RWPE1 (cell line): ENCODE results near the gene NTM.

Experiments used
- CTCF ChIA-PET: fragments of 350-600 bp; sonication (Branson Sonifier 250); formaldehyde crosslinking; extraction: SDS; loops from one replicate; lab custom pipeline; 2021; lab: Yijun Ruan, JAX
- POLR2A ChIA-PET: fragments of 400-600 bp; formaldehyde crosslinking; extraction: SDS; loops from one replicate; lab custom pipeline; 2020; ENCODE audit warnings: antibody characterized with exemption; ENCODE audit not compliant: low non-redundant PET; lab: Yijun Ruan, JAX
- DNase-seq: peaks from one replicate; pipeline ENCODE4 v3.0.0; 2012; ENCODE audit warnings: low spot score
- H3K27ac ChIP-seq: fragments of 450-650 bp; 2 replicates; pipeline ENCODE4 v1.5.1; 2017
- CTCF ChIP-seq: fragments of 450-650 bp; conservative IDR thresholded peaks from 2 replicates; pipeline ENCODE4 v1.5.1; 2017; ENCODE audit warnings: low read depth, mild to moderate bottlenecking

The NTM gene

GRCh38 chr11:131829725-131830124, 459.3 kb downstream of the NTM start:
- POLR2A ChIA-PET, result no interaction called here
- no peak for TF ChIP-seq CTCF
- CTCF ChIA-PET, result no interaction called here
- no peak overlapping the region for H3K27ac ChIP-seq
- DNase-seq, result no peak

- CTCF ChIA-PET, result interaction anchor here (0.6 kb wide), 1 partner anchor 260 kb away, joined by 3 read pairs; no protein-coding TSS in a partner anchor
- POLR2A ChIA-PET, result no interaction called here
- no peak for TF ChIP-seq CTCF
- DNase-seq, result no peak
- no peak overlapping the region for H3K27ac ChIP-seq
Measured at GRCh38 chr11:131832079-131832478, 461.7 kb downstream of the NTM start.

- H3K27ac ChIP-seq, result no peak overlapping the region
- no peak for DNase-seq
- ChIA-PET POLR2A (no interaction called here), CTCF (no interaction called here)
- no peak for TF ChIP-seq CTCF
Measured at GRCh38 chr11:131833366-131833765, 463.0 kb downstream of the NTM start.

DNA sequence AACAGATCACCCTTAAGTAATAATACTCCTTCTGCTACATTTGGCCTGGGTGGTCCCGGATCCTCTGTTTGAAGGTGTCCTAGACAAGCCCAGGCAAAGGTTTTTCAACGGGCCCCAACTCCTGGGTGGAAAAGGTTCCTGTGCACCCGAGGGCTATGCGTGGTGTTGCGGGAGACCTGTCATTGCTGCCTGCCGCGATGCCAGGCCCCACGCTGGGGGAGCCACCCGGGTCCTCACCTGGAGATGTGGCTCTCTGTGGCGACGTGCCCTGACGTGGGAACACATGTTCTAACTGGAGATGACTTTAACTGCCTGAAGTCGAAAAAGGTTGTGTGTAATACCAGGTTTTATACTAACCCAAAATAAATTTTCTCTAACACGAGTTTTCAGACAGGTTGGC, 467.1 kb downstream of the NTM start:
- no peak for TF ChIP-seq CTCF
- ChIA-PET POLR2A (no interaction called here), CTCF (no interaction called here)
- DNase-seq, result no peak
- H3K27ac ChIP-seq, result no peak overlapping the region

DNA sequence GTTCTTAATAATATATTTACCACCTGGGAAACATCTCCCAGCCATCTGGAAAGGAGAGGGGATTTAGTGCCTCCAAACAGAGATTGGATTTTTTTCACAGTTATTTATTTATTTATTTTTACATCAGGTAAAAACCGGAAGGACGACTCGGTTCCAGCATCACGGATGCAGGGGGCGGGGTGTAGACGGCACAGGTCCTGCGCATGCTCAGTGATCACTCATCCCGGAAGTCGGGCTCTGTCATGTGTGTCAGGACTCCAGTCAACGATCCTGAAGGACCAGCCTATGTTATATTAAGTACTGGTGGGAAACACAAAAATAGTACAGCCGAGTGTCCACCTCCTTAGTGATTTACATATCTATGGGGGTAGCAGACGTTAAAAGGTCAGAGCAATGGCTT, 467.6 kb downstream of the NTM start:
- DNase-seq, result no peak
- ChIA-PET CTCF (no interaction called here), POLR2A (no interaction called here)
- TF ChIP-seq CTCF, result no peak
- no peak overlapping the region for H3K27ac ChIP-seq

- no peak overlapping the region for H3K27ac ChIP-seq
- POLR2A ChIA-PET, result no interaction called here
- DNase-seq, result no peak
- CTCF ChIA-PET, result no interaction called here
- no peak for TF ChIP-seq CTCF
Measured at GRCh38 chr11:131839326-131839725, 468.9 kb downstream of the NTM start.

DNA sequence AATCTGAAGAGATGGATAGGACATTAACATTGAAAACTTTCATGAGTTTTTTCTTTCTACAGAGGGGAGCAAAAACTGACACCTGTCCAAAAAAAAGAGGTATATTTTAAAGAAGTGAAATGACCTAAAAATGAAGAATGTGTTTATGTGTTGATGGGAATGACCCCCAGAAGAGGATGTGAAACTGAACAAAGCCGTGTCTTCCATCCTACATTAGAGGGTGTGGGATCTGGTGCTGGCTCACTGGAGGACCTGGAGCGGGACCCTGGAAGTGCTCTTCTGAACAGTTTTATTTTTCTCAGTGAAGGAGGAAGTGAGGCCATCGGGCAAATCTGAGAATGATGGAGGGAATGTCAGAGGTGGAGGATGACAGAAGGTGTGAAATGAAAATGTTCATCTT, 470.1 kb downstream of the NTM start:
- ChIA-PET POLR2A (no interaction called here), CTCF (no interaction called here)
- no peak for DNase-seq
- no peak for TF ChIP-seq CTCF
- no peak overlapping the region for H3K27ac ChIP-seq
